ENCODE data around the gene SIRT7.

- TF ChIP-seq CTCF (IDR thresholded peaks at IDR 0.05) (no peak), POLR2A (IDR thresholded peaks at IDR 0.05) (no peak)
Measured at GRCh38 chr17:81934098-81934757, 16.3 kb upstream of the SIRT7 start.

All from gastroesophageal sphincter (tissue), 3 donors.